Astrocyte (in vitro differentiated cells and primary cell): ENCODE data around the gene STARD3NL.

Experiments used
- EZH2 ChIP-seq: IDR thresholded peaks from 2 replicates; pipeline ENCODE4 v1.6.1; 2012; ENCODE audit warnings: mild to moderate bottlenecking, low read length, inconsistent platforms; ENCODE audit not compliant: insufficient read depth
- TF ChIP-seq, protein P1 (sequence below): IDR thresholded peaks from 2 replicates; pipeline ENCODE4 v1.5.1; 2011; ENCODE audit warnings: low read depth, mild to moderate bottlenecking, inconsistent platforms, low read length, moderate library complexity; ENCODE audit not compliant: insufficient read depth

DNA sequence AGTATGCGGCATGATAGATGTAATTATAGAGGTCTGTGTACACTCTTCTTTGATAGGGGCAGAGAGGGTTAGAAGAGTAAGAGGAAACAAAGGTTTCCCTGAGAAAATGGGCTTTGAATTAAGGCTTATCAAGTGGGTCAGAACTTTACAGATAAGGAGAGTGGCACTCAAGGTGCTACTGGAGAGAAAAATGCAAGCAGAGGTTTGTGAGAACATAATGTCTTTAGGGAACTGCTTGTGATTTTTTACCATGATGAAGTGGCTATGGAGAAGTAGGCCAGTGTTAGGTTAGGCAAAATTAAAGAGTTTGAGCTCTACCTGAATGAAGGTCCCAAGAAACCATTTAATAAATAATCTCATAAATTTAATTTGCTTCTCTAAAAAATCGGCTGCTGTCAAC lies 14.3 kb downstream of the STARD3NL start:
- TF ChIP-seq EZH2 = no peak
- TF ChIP-seq, protein P1, sequence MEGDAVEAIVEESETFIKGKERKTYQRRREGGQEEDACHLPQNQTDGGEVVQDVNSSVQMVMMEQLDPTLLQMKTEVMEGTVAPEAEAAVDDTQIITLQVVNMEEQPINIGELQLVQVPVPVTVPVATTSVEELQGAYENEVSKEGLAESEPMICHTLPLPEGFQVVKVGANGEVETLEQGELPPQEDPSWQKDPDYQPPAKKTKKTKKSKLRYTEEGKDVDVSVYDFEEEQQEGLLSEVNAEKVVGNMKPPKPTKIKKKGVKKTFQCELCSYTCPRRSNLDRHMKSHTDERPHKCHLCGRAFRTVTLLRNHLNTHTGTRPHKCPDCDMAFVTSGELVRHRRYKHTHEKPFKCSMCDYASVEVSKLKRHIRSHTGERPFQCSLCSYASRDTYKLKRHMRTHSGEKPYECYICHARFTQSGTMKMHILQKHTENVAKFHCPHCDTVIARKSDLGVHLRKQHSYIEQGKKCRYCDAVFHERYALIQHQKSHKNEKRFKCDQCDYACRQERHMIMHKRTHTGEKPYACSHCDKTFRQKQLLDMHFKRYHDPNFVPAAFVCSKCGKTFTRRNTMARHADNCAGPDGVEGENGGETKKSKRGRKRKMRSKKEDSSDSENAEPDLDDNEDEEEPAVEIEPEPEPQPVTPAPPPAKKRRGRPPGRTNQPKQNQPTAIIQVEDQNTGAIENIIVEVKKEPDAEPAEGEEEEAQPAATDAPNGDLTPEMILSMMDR = no peak
